GM19099 (cell line): ENCODE data around the gene NDST1.

Experiments used
- POLR2A ChIP-seq: IDR thresholded peaks from 3 replicates; pipeline ENCODE4 v1.6.1; 2011; ENCODE audit warnings: low read depth; ENCODE audit not compliant: insufficient read length; ENCODE audit errors: extremely low read depth

Gene NDST1

GRCh38 chr5:150523472-150524350, 15.8 kb downstream of the NDST1 start:
- TF ChIP-seq POLR2A = no peak

GRCh38 chr5:150525163-150525562, 17.2 kb downstream of the NDST1 start:
- TF ChIP-seq POLR2A = no peak

- TF ChIP-seq POLR2A = no peak
Observed at GRCh38 chr5:150525781-150526180, 17.9 kb downstream of the NDST1 start.

GRCh38 chr5:150527038-150527437, 19.1 kb downstream of the NDST1 start:
- no peak for TF ChIP-seq POLR2A

- no peak for TF ChIP-seq POLR2A
Observed at GRCh38 chr5:150527808-150528207, 19.9 kb downstream of the NDST1 start.

GRCh38 chr5:150528924-150529546, 21.1 kb downstream of the NDST1 start:
- TF ChIP-seq POLR2A = no peak

GRCh38 chr5:150529555-150529954, 21.6 kb downstream of the NDST1 start:
- no peak for TF ChIP-seq POLR2A

GRCh38 chr5:150530423-150530822, 22.5 kb downstream of the NDST1 start:
- TF ChIP-seq POLR2A = no peak

GRCh38 chr5:150530951-150531588, 23.1 kb downstream of the NDST1 start:
- no peak for TF ChIP-seq POLR2A

GRCh38 chr5:150531686-150532085, 23.8 kb downstream of the NDST1 start:
- no peak for TF ChIP-seq POLR2A

- TF ChIP-seq POLR2A = no peak
Observed at GRCh38 chr5:150532151-150532550, 24.2 kb downstream of the NDST1 start.

- no peak for TF ChIP-seq POLR2A
Observed at GRCh38 chr5:150532996-150533395, 25.1 kb downstream of the NDST1 start.

GRCh38 chr5:150534811-150535210, 26.9 kb downstream of the NDST1 start:
- no peak for TF ChIP-seq POLR2A

GRCh38 chr5:150535611-150536010, 27.7 kb downstream of the NDST1 start:
- no peak for TF ChIP-seq POLR2A

- no peak for TF ChIP-seq POLR2A
Observed at GRCh38 chr5:150538007-150538917, 30.3 kb downstream of the NDST1 start.

GRCh38 chr5:150539206-150539605, 31.3 kb downstream of the NDST1 start:
- TF ChIP-seq POLR2A = no peak

- TF ChIP-seq POLR2A = no peak
Observed at GRCh38 chr5:150540042-150540441, 32.1 kb downstream of the NDST1 start.
